GM18520 (cell line): Measurements from ENCODE around the gene RAC2.

Source experiments
- ATAC-seq: cut with Tn5 transposase; IDR thresholded peaks from one replicate; pipeline ENCODE4 v1.9.1; 2021; ENCODE audit not compliant: unreplicated experiment

The RAC2 gene

GRCh38 chr22:37178350-37179125 lies 65.5 kb downstream of the RAC2 start:
- no peak for ATAC-seq

GRCh38 chr22:37177755-37178154 lies 66.3 kb downstream of the RAC2 start:
- ATAC-seq, result no peak

- ATAC-seq, result no peak
These were observed 66.8 kb downstream of the RAC2 start for GRCh38 chr22:37177221-37177620.

- ATAC-seq, result no peak
These were observed 67.5 kb downstream of the RAC2 start for GRCh38 chr22:37176464-37177061.

- no peak for ATAC-seq
These were observed 68.4 kb downstream of the RAC2 start for GRCh38 chr22:37175414-37176281.
